Panc1 (cell line): ENCODE measurements around the gene MNX1. TPM values are rescaled to one million over a fixed set of nuclear protein-coding genes. Genes with fewer than 3 reads are reported as not detected.

Experiments
- ATAC-seq: fragments of 200-7000 bp; cut with Tn5 transposase; 2 replicates; pipeline ENCODE4 v1.9.1; 2020; ENCODE audit warnings: mild to moderate bottlenecking, moderate library complexity
- BruUV-seq: library from RNA; stranded (reverse); fragments of 400-500 nt; replicated peaks from 2 replicates; lab custom pipeline; 2021; lab: Mats Ljungman, UMichigan
- CTCF ChIA-PET: fragments of 300-600 bp; sonication (Branson Sonifier 250); formaldehyde crosslinking; loops from one replicate; lab custom pipeline; 2022; ENCODE audit warnings: antibody characterized with exemption; lab: Charles Lee
- POLR2A ChIA-PET: fragments of 300-600 bp; sonication (Branson Sonifier 250); formaldehyde crosslinking; loops from one replicate; lab custom pipeline; 2022; ENCODE audit warnings: antibody characterized with exemption; lab: Charles Lee
- DNase-seq: peaks from one replicate; pipeline ENCODE4 v3.0.0-alpha.2; 2010; ENCODE audit warnings: low read depth, low spot score
- H3K27ac ChIP-seq: 2 replicates; pipeline ENCODE4 v1.5.1; 2011; ENCODE audit warnings: mild to moderate bottlenecking, low read length, inconsistent platforms
- H3K27me3 ChIP-seq: fragments of 200-500 bp; sonication (Bioruptor generic); 2 replicates; pipeline ENCODE4 v1.6.0; 2014; ENCODE audit warnings: low read length, inconsistent platforms; ENCODE audit not compliant: control insufficient read depth, insufficient read depth
- H3K36me3 ChIP-seq: fragments of 200-500 bp; sonication (Bioruptor generic); 2 replicates; pipeline ENCODE4 v1.5.1; 2014; ENCODE audit warnings: inconsistent platforms, mild to moderate bottlenecking, low read length, moderate library complexity; ENCODE audit not compliant: control insufficient read depth, insufficient read depth
- H3K4me1 ChIP-seq: 2 replicates; pipeline ENCODE4 v1.5.1; 2011; ENCODE audit warnings: inconsistent platforms, mild to moderate bottlenecking, low read length, moderate library complexity; ENCODE audit not compliant: control insufficient read depth, insufficient read depth
- H3K4me3 ChIP-seq, 2 experiments: 2 replicates each; pipeline ENCODE4 v1.5.1; 2011 to 2012; ENCODE audit warnings: low read depth in 2 of 2, low read length in 2 of 2, mild to moderate bottlenecking in 2 of 2, inconsistent platforms in 1 of 2, moderate library complexity in 1 of 2
- H3K9me3 ChIP-seq: fragments of 200-500 bp; sonication (Bioruptor generic); 2 replicates; pipeline ENCODE4 v1.5.1; 2014; ENCODE audit warnings: low read depth, mild to moderate bottlenecking, inconsistent platforms, low read length, moderate library complexity; ENCODE audit not compliant: control insufficient read depth, insufficient read depth
- POLR2AphosphoS5 ChIP-seq: IDR thresholded peaks from 2 replicates; pipeline ENCODE4 v1.6.1; 2012; ENCODE audit warnings: mild to moderate bottlenecking, low read depth, low read length, moderate library complexity
- REST ChIP-seq, 2 experiments: IDR thresholded peaks; 2 replicates each; pipeline ENCODE4 v1.6.1; 2011 to 2012; ENCODE audit warnings: low read depth in 2 of 2, control low read depth in 1 of 2, low read length in 1 of 2, mild to moderate bottlenecking in 1 of 2, moderate library complexity in 1 of 2; ENCODE audit not compliant: insufficient read depth in 1 of 2
- SIN3A ChIP-seq: IDR thresholded peaks from 2 replicates; pipeline ENCODE4 v1.6.1; 2012; ENCODE audit warnings: low read depth, mild to moderate bottlenecking, low read length, moderate library complexity, borderline replicate concordance; ENCODE audit not compliant: insufficient read depth
- TCF7L2 ChIP-seq: IDR thresholded peaks from 2 replicates; pipeline ENCODE4 v1.6.1; 2011; ENCODE audit warnings: mild to moderate bottlenecking, low read depth, low read length, inconsistent platforms
- in situ Hi-C: cut with HindIII; loops from 2 replicates; pipeline ENCODE4 v1.10.0; 2016; ENCODE audit warnings: low sequenced_read_pairs, low pct_unique_long_range_greater_than_20kb
- intact Hi-C: fragments of 100-400 bp; cut with micrococcal nuclease; formaldehyde crosslinking; loops from one replicate; pipeline ENCODE4 v1.10.0; 2022; ENCODE audit not compliant: unreplicated experiment
- total RNA-seq: library from RNA; stranded (reverse); gene quantifications from one replicate; pipeline ENCODE4 v1.2.1, GENCODE V29; 2021; ENCODE audit not compliant: unreplicated experiment
- TF ChIP-seq, protein P1 (sequence below): fragments of 450-650 bp; IDR thresholded peaks from 2 replicates; pipeline ENCODE4 v1.5.1; 2017; ENCODE audit warnings: mild to moderate bottlenecking

Gene MNX1
- total RNA-seq, 1 experiment from 2014 or later = 3.6 TPM

GRCh38 chr7:157011333-157012112, 1.1 kb upstream of the MNX1 start:
- TF ChIP-seq REST (IDR thresholded peaks at IDR 0.05; ENCODE audit: insufficient read depth in 1 of 2, low read depth in 2 of 2, low read length in 1 of 2) (no peak), SIN3A (no peak), POLR2AphosphoS5 (no peak), TCF7L2 (no peak)
- TF ChIP-seq, protein P1, sequence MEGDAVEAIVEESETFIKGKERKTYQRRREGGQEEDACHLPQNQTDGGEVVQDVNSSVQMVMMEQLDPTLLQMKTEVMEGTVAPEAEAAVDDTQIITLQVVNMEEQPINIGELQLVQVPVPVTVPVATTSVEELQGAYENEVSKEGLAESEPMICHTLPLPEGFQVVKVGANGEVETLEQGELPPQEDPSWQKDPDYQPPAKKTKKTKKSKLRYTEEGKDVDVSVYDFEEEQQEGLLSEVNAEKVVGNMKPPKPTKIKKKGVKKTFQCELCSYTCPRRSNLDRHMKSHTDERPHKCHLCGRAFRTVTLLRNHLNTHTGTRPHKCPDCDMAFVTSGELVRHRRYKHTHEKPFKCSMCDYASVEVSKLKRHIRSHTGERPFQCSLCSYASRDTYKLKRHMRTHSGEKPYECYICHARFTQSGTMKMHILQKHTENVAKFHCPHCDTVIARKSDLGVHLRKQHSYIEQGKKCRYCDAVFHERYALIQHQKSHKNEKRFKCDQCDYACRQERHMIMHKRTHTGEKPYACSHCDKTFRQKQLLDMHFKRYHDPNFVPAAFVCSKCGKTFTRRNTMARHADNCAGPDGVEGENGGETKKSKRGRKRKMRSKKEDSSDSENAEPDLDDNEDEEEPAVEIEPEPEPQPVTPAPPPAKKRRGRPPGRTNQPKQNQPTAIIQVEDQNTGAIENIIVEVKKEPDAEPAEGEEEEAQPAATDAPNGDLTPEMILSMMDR = no peak
- no peaks in the 10 kb centered on the region for H3K9me3 ChIP-seq
- no TSS peak for BruUV-seq
- in situ Hi-C loops (no loop called here), intact Hi-C loops (no loop called here)
- H3K4me1 ChIP-seq = peaks cover 15% of the 10 kb centered on the region
- peaks cover 3% of the 10 kb centered on the region; the same call in 1 of the 2 replicates for H3K36me3 ChIP-seq
- ChIA-PET POLR2A (no interaction called here), CTCF (interaction anchor here (0.6 kb wide), 1 partner anchor 328 kb away, joined by 3 read pairs; no protein-coding TSS in a partner anchor)
- peak overlapping the region; percentile 59 for H3K27ac ChIP-seq
- peak overlapping the region; percentile 62 to 75 for H3K4me3 ChIP-seq
- no peak for DNase-seq
- peak; percentile 14 for ATAC-seq
- no peaks in the 10 kb centered on the region for H3K27me3 ChIP-seq

GRCh38 chr7:157009778-157010587, 480 bp downstream of the MNX1 start:
- in situ Hi-C loops = no loop called here
- H3K4me3 ChIP-seq = peak overlapping the region; percentile 62 to 75
- H3K4me1 ChIP-seq = peaks cover 15% of the 10 kb centered on the region
- ATAC-seq = peak; percentile 66
- TF ChIP-seq REST (IDR thresholded peaks at IDR 0.05; ENCODE audit: insufficient read depth in 1 of 2, low read depth in 2 of 2, low read length in 1 of 2) (no peak), TCF7L2 (peak; percentile 97)
- peaks cover 3% of the 10 kb centered on the region; the same call in 1 of the 2 replicates for H3K36me3 ChIP-seq
- no peak for DNase-seq
- intact Hi-C loops = no loop called here
- no peaks in the 10 kb centered on the region for H3K9me3 ChIP-seq
- BruUV-seq = no TSS peak
- ChIA-PET CTCF (no interaction called here), POLR2A (interaction anchor here (1.0 kb wide), 1 partner anchor 14 kb away, joined by 3 read pairs; no protein-coding TSS in a partner anchor)
- H3K27ac ChIP-seq = no peak overlapping the region
- H3K27me3 ChIP-seq = no peaks in the 10 kb centered on the region
